WTC11 (cell line): Measurements from ENCODE around the gene FMN2. TPM values are rescaled to one million over a fixed set of nuclear protein-coding genes. Genes with fewer than 3 reads are reported as not detected.

Source experiments
- ATAC-seq: fragments of 200-7000 bp; cut with Tn5 transposase; 2 replicates; pipeline ENCODE4 v1.10.0; 2021; ENCODE audit warnings: mild to moderate bottlenecking, moderate library complexity
- CTCF ChIA-PET: fragments of 300-600 bp; sonication (Branson Sonifier 250); formaldehyde crosslinking; loops from one replicate; lab custom pipeline; 2021; ENCODE audit warnings: antibody characterized with exemption; lab: Charles Lee
- POLR2A ChIA-PET: fragments of 350-600 bp; sonication (Branson Sonifier 250); formaldehyde crosslinking; loops from one replicate; lab custom pipeline; 2021; ENCODE audit warnings: antibody characterized with exemption; lab: Charles Lee
- DNase-seq: peaks from one replicate; pipeline ENCODE4 v3.0.0; 2021; ENCODE audit warnings: low spot score
- H3K27ac Mint-ChIP-seq: 2 replicates; pipeline ENCODE4 v1.8.0; 2021; ENCODE audit warnings: mixed read lengths
- H3K27me3 Mint-ChIP-seq: 2 replicates; pipeline ENCODE4 v1.8.0; 2021; ENCODE audit warnings: low read depth, mild to moderate bottlenecking, moderate library complexity, mixed read lengths
- H3K36me3 Mint-ChIP-seq: 2 replicates; pipeline ENCODE4 v1.8.0; 2021; ENCODE audit warnings: mixed read lengths
- H3K4me1 Mint-ChIP-seq: 2 replicates; pipeline ENCODE4 v1.8.0; 2022; ENCODE audit warnings: mixed read lengths
- H3K4me3 Mint-ChIP-seq: 2 replicates; pipeline ENCODE4 v1.8.0; 2021; ENCODE audit warnings: mild to moderate bottlenecking, moderate library complexity, mixed read lengths
- H3K9me3 Mint-ChIP-seq: 2 replicates; pipeline ENCODE4 v1.8.0; 2021; ENCODE audit warnings: mixed read lengths
- AFF4 ChIP-seq: sonication (generic); formaldehyde crosslinking; IDR thresholded peaks from 2 replicates; pipeline ENCODE4 v1.8.1; 2023; ENCODE audit warnings: mild to moderate bottlenecking, missing genetic modification reagents, borderline replicate concordance
- CDX4 ChIP-seq: fragments of 250-450 bp; sonication (Bioruptor Pico); IDR thresholded peaks from 2 replicates; pipeline ENCODE4 v1.9.0; 2021; ENCODE audit warnings: moderate library complexity, mild to moderate bottlenecking, inconsistent platforms, borderline replicate concordance
- E2F4 ChIP-seq: sonication (generic); formaldehyde crosslinking; IDR thresholded peaks from 2 replicates; pipeline ENCODE4 v1.8.1; 2022; ENCODE audit warnings: low read depth, mild to moderate bottlenecking, moderate library complexity, missing genetic modification reagents, borderline replicate concordance
- ELF4 ChIP-seq: sonication (generic); formaldehyde crosslinking; IDR thresholded peaks from 2 replicates; pipeline ENCODE4 v1.8.1; 2022; ENCODE audit warnings: low read depth, mild to moderate bottlenecking, moderate library complexity, missing genetic modification reagents
- EMX1 ChIP-seq: fragments of 250-450 bp; sonication (Bioruptor Pico); IDR thresholded peaks from 2 replicates; pipeline ENCODE4 v1.8.0; 2021; ENCODE audit warnings: mild to moderate bottlenecking
- ETV6 ChIP-seq: sonication (generic); formaldehyde crosslinking; IDR thresholded peaks from 2 replicates; pipeline ENCODE4 v1.8.1; 2022; ENCODE audit warnings: mild to moderate bottlenecking, missing genetic modification reagents
- HMGA2 ChIP-seq: fragments of 250-450 bp; sonication (Bioruptor Pico); IDR thresholded peaks from 2 replicates; pipeline ENCODE4 v1.4.0; 2021; ENCODE audit warnings: mild to moderate bottlenecking, moderate library complexity
- NFE2L1 ChIP-seq: sonication (generic); formaldehyde crosslinking; IDR thresholded peaks from 2 replicates; pipeline ENCODE4 v1.8.1; 2023; ENCODE audit warnings: missing genetic modification reagents
- NFYB ChIP-seq: sonication (generic); formaldehyde crosslinking; conservative IDR thresholded peaks from 2 replicates; pipeline ENCODE4 v1.8.0; 2022; ENCODE audit warnings: low read depth, missing genetic modification reagents
- PREB ChIP-seq: sonication (generic); formaldehyde crosslinking; IDR thresholded peaks from 2 replicates; pipeline ENCODE4 v1.8.1; 2022; ENCODE audit warnings: mild to moderate bottlenecking, missing genetic modification reagents, moderate library complexity, borderline replicate concordance
- PRRX2 ChIP-seq: fragments of 250-450 bp; sonication (Bioruptor Pico); IDR thresholded peaks from 2 replicates; pipeline ENCODE4 v1.8.0; 2021; ENCODE audit warnings: mild to moderate bottlenecking
- TEAD1 ChIP-seq: sonication (generic); formaldehyde crosslinking; IDR thresholded peaks from 2 replicates; pipeline ENCODE4 v1.8.0; 2022; ENCODE audit warnings: mild to moderate bottlenecking, missing genetic modification reagents
- ZNF317 ChIP-seq: sonication (generic); formaldehyde crosslinking; IDR thresholded peaks from 2 replicates; pipeline ENCODE4 v1.8.1; 2023; ENCODE audit warnings: low read depth, mild to moderate bottlenecking, moderate library complexity, missing genetic modification reagents, borderline replicate concordance
- ZNF423 ChIP-seq: fragments of 250-450 bp; sonication (Bioruptor Pico); IDR thresholded peaks from 2 replicates; pipeline ENCODE4 v2.1.2; 2022; ENCODE audit warnings: mild to moderate bottlenecking, moderate library complexity
- total RNA-seq: library from RNA; stranded (reverse); gene quantifications from 3 replicates; pipeline ENCODE4 v1.2.3, GENCODE V29; 2021
- TF ChIP-seq, protein P1 (sequence below): sonication (generic); formaldehyde crosslinking; IDR thresholded peaks from 2 replicates; pipeline ENCODE4 v1.8.0; 2022; ENCODE audit warnings: mild to moderate bottlenecking, missing genetic modification reagents
- TF ChIP-seq, protein P2 (sequence below): sonication (generic); formaldehyde crosslinking; IDR thresholded peaks from 2 replicates; pipeline ENCODE4 v1.8.0; 2022; ENCODE audit warnings: missing genetic modification reagents

Gene FMN2
- total RNA-seq, 1 experiment from 2014 or later: 1.8 TPM

- Mint-ChIP-seq H3K9me3 (no peaks in the 10 kb centered on the region), H3K4me1 (no peaks in the 10 kb centered on the region), H3K27me3 (no peaks in the 10 kb centered on the region), H3K4me3 (no peak overlapping the region), H3K27ac (no peak overlapping the region), H3K36me3 (no peaks in the 10 kb centered on the region)
- ATAC-seq (no peak), DNase-seq (no peak)
- TF ChIP-seq AFF4 (CRISPR knock-in tag) (no peak), NFE2L1 (CRISPR knock-in tag) (no peak), PRRX2 (CRISPR knock-in tag) (no peak), ZNF423 (CRISPR knock-in tag) (no peak), HMGA2 (no peak)
- TF ChIP-seq, protein P1, sequence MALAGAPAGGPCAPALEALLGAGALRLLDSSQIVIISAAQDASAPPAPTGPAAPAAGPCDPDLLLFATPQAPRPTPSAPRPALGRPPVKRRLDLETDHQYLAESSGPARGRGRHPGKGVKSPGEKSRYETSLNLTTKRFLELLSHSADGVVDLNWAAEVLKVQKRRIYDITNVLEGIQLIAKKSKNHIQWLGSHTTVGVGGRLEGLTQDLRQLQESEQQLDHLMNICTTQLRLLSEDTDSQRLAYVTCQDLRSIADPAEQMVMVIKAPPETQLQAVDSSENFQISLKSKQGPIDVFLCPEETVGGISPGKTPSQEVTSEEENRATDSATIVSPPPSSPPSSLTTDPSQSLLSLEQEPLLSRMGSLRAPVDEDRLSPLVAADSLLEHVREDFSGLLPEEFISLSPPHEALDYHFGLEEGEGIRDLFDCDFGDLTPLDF (CRISPR knock-in tag): no peak
- ChIA-PET POLR2A (no interaction called here), CTCF (interaction anchor here (1.3 kb wide), 1 partner anchor 97 kb away, joined by 3 read pairs; no protein-coding TSS in a partner anchor)
Observed at GRCh38 chr1:240170806-240171205, 79.1 kb downstream of the FMN2 start.

GRCh38 chr1:240171907-240172306 is 80.2 kb downstream of the FMN2 start:
- CTCF ChIA-PET: interaction anchor here (1.5 kb wide), 1 partner anchor 167 kb away, joined by 4 read pairs; no protein-coding TSS in a partner anchor
- ATAC-seq (no peak), DNase-seq (no peak)
- H3K27me3 Mint-ChIP-seq: no peaks in the 10 kb centered on the region
- no peaks in the 10 kb centered on the region for H3K36me3 Mint-ChIP-seq
- TF ChIP-seq EMX1 (CRISPR knock-in tag) (no peak), ZNF317 (CRISPR knock-in tag) (no peak), CDX4 (CRISPR knock-in tag) (no peak), ETV6 (CRISPR knock-in tag) (no peak), PREB (CRISPR knock-in tag) (no peak), ZNF423 (CRISPR knock-in tag) (no peak), NFYB (CRISPR knock-in tag) (no peak), PRRX2 (CRISPR knock-in tag) (no peak), ELF4 (CRISPR knock-in tag) (no peak), AFF4 (CRISPR knock-in tag) (no peak), E2F4 (CRISPR knock-in tag) (no peak), HMGA2 (no peak), TEAD1 (CRISPR knock-in tag) (no peak)
- TF ChIP-seq, protein P2, sequence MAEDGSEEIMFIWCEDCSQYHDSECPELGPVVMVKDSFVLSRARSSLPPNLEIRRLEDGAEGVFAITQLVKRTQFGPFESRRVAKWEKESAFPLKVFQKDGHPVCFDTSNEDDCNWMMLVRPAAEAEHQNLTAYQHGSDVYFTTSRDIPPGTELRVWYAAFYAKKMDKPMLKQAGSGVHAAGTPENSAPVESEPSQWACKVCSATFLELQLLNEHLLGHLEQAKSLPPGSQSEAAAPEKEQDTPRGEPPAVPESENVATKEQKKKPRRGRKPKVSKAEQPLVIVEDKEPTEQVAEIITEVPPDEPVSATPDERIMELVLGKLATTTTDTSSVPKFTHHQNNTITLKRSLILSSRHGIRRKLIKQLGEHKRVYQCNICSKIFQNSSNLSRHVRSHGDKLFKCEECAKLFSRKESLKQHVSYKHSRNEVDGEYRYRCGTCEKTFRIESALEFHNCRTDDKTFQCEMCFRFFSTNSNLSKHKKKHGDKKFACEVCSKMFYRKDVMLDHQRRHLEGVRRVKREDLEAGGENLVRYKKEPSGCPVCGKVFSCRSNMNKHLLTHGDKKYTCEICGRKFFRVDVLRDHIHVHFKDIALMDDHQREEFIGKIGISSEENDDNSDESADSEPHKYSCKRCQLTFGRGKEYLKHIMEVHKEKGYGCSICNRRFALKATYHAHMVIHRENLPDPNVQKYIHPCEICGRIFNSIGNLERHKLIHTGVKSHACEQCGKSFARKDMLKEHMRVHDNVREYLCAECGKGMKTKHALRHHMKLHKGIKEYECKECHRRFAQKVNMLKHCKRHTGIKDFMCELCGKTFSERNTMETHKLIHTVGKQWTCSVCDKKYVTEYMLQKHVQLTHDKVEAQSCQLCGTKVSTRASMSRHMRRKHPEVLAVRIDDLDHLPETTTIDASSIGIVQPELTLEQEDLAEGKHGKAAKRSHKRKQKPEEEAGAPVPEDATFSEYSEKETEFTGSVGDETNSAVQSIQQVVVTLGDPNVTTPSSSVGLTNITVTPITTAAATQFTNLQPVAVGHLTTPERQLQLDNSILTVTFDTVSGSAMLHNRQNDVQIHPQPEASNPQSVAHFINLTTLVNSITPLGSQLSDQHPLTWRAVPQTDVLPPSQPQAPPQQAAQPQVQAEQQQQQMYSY (CRISPR knock-in tag): no peak
- no peak overlapping the region for H3K4me3 Mint-ChIP-seq
- no peaks in the 10 kb centered on the region for H3K4me1 Mint-ChIP-seq
- H3K9me3 Mint-ChIP-seq: no peaks in the 10 kb centered on the region
- POLR2A ChIA-PET: no interaction called here
- no peak overlapping the region for H3K27ac Mint-ChIP-seq
